GM12878 (cell line): Measurements from ENCODE around the gene CSTB.

ENCODE experiments used
- CBX5 ChIP-seq: sonication (generic); IDR thresholded peaks from 2 replicates; pipeline ENCODE4 v1.6.1; 2016; ENCODE audit warnings: low read depth, moderate library complexity, mild to moderate bottlenecking, inconsistent platforms
- POLR2A ChIP-seq: IDR thresholded peaks from 2 replicates; pipeline ENCODE4 v1.6.1; 2011; ENCODE audit warnings: low read depth, mild to moderate bottlenecking, low read length
- RELA ChIP-seq: fragments of 450-650 bp; IDR thresholded peaks from 2 replicates; pipeline ENCODE4 v1.8.0; 2014; ENCODE audit warnings: borderline replicate concordance; ENCODE audit not compliant: partially characterized antibody
- STAT3 ChIP-seq: IDR thresholded peaks from 2 replicates; pipeline ENCODE4 v1.6.1; 2011; ENCODE audit warnings: low read depth, low read length, improper control_type of control experiment
- SUZ12 ChIP-seq: fragments of 200-600 bp; sonication (generic); IDR thresholded peaks from one replicate; pipeline ENCODE4 v1.6.1; 2018; ENCODE audit warnings: antibody characterized with exemption, mild to moderate bottlenecking; ENCODE audit not compliant: unreplicated experiment
- TF ChIP-seq, protein P1 (sequence below), 3 experiments: IDR thresholded peaks in 2 of 3; conservative IDR thresholded peaks in 1 of 3; 2 replicates each; pipeline ENCODE4 v1.5.1; 2011; ENCODE audit warnings: low read depth in 3 of 3, low read length in 3 of 3, mild to moderate bottlenecking in 3 of 3, control low read depth in 2 of 3, moderate library complexity in 2 of 3, inconsistent platforms in 1 of 3, mixed read lengths in 1 of 3; ENCODE audit not compliant: control insufficient read depth in 2 of 3, insufficient read depth in 1 of 3; ENCODE audit errors: extremely low read depth in 1 of 3

DNA sequence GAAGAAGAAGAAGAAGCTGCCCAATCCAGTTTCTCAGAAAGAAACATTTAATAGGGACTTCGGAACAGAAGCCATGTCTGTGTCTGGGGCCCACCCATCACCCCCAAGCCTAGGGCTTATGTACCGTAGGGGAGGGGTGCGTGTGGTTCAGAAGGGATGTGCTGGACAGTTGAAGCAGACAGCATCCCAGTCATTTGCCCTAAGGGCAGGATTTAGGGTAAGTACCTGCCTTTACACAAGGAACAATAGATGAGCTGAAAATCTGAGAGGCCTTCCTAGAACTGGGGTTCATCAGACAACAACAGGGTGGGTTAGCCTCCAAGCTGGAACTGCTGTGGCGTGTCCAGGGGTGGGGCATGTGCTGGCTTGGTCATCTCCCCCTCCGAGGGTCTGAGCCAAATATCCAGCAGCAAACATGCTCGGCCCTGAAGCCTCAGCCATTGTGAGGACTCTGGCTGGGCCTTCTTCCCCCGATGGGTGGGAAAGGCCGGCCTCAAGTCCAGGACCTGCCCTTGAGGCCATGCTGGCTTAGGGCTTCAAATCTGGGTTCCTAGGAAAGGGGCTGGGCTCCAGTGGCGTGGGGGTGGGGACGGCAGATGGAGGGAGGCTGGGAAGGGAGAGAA, 12.1 kb downstream of the CSTB start:
- TF ChIP-seq, protein P1, sequence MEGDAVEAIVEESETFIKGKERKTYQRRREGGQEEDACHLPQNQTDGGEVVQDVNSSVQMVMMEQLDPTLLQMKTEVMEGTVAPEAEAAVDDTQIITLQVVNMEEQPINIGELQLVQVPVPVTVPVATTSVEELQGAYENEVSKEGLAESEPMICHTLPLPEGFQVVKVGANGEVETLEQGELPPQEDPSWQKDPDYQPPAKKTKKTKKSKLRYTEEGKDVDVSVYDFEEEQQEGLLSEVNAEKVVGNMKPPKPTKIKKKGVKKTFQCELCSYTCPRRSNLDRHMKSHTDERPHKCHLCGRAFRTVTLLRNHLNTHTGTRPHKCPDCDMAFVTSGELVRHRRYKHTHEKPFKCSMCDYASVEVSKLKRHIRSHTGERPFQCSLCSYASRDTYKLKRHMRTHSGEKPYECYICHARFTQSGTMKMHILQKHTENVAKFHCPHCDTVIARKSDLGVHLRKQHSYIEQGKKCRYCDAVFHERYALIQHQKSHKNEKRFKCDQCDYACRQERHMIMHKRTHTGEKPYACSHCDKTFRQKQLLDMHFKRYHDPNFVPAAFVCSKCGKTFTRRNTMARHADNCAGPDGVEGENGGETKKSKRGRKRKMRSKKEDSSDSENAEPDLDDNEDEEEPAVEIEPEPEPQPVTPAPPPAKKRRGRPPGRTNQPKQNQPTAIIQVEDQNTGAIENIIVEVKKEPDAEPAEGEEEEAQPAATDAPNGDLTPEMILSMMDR (IDR thresholded peaks at IDR 0.05 in 2 of 3, conservative IDR thresholded peaks at IDR 0.05 in 1 of 3; ENCODE audit: control insufficient read depth in 2 of 3, extremely low read depth in 1 of 3, insufficient read depth in 1 of 3, low read depth in 3 of 3, low read length in 3 of 3) = no peak
- TF ChIP-seq CBX5 (no peak), STAT3 (no peak), SUZ12 (no peak), POLR2A (no peak), RELA (no peak)
